H9 (cell line): Measurements from ENCODE around the gene KAT8. TPM values are rescaled to one million over a fixed set of nuclear protein-coding genes. Genes with fewer than 3 reads are reported as not detected.

ENCODE experiments used
- DNase-seq: peaks from one replicate; pipeline ENCODE4 v3.0.0-alpha.2; 2017
- H2AFZ ChIP-seq: one replicate; pipeline ENCODE4 v1.6.1; 2013; ENCODE audit warnings: mild to moderate bottlenecking, low read length, control low read depth, moderate library complexity
- H2AK5ac ChIP-seq: 2 replicates; pipeline ENCODE4 v1.6.1; 2013; ENCODE audit warnings: low read length, control low read depth, mixed read lengths; ENCODE audit not compliant: insufficient read length
- H2BK120ac ChIP-seq: one replicate; pipeline ENCODE4 v1.6.1; 2013; ENCODE audit warnings: low read depth, mild to moderate bottlenecking, low read length, control low read depth, inconsistent platforms; ENCODE audit not compliant: poor library complexity, severe bottlenecking
- H2BK12ac ChIP-seq: 2 replicates; pipeline ENCODE4 v1.6.1; 2013; ENCODE audit warnings: low read length, control low read depth, mixed read lengths, low read depth; ENCODE audit not compliant: insufficient read length
- H2BK15ac ChIP-seq: 2 replicates; pipeline ENCODE4 v1.6.1; 2013; ENCODE audit warnings: low read depth, low read length, control low read depth
- H2BK20ac ChIP-seq: one replicate; pipeline ENCODE4 v1.6.1; 2013; ENCODE audit warnings: low read depth, mild to moderate bottlenecking, low read length, control low read depth, inconsistent platforms; ENCODE audit not compliant: poor library complexity, severe bottlenecking
- H2BK5ac ChIP-seq: 2 replicates; pipeline ENCODE4 v1.6.1; 2013; ENCODE audit warnings: low read length, control low read depth, mixed read lengths; ENCODE audit not compliant: insufficient read length
- H3K14ac ChIP-seq: 2 replicates; pipeline ENCODE4 v1.6.1; 2013; ENCODE audit warnings: low read length, control low read depth; ENCODE audit not compliant: insufficient read depth
- H3K18ac ChIP-seq: 2 replicates; pipeline ENCODE4 v1.6.1; 2013; ENCODE audit warnings: low read depth, mild to moderate bottlenecking, mixed read lengths, low read length, control low read depth; ENCODE audit not compliant: insufficient read length
- H3K23ac ChIP-seq: 2 replicates; pipeline ENCODE4 v1.6.1; 2013; ENCODE audit warnings: low read length, control low read depth, mixed read lengths, low read depth; ENCODE audit not compliant: insufficient read length
- H3K23me2 ChIP-seq: 2 replicates; pipeline ENCODE4 v1.6.1; 2013; ENCODE audit warnings: low read depth, mild to moderate bottlenecking, mixed read lengths, low read length, control low read depth; ENCODE audit not compliant: insufficient read length, poor library complexity, severe bottlenecking
- H3K27ac ChIP-seq: 2 replicates; pipeline ENCODE4 v1.5.1; 2013; ENCODE audit warnings: low read length, control low read depth, mixed read lengths, low read depth; ENCODE audit not compliant: insufficient read length
- H3K27me3 ChIP-seq: 2 replicates; pipeline ENCODE4 v1.6.1; 2013; ENCODE audit warnings: low read length, control low read depth, inconsistent platforms; ENCODE audit not compliant: insufficient read depth
- H3K4ac ChIP-seq: 2 replicates; pipeline ENCODE4 v1.6.1; 2013; ENCODE audit warnings: low read depth, mild to moderate bottlenecking, control low read depth, inconsistent platforms, low read length, moderate library complexity
- H3K4me1 ChIP-seq: 2 replicates; pipeline ENCODE4 v1.6.1; 2013; ENCODE audit warnings: low read length, control low read depth, inconsistent platforms; ENCODE audit not compliant: insufficient read depth
- H3K4me2 ChIP-seq: 2 replicates; pipeline ENCODE4 v1.6.1; 2013; ENCODE audit warnings: low read length, control low read depth, mixed read lengths; ENCODE audit not compliant: insufficient read length, insufficient read depth
- H3K56ac ChIP-seq: 2 replicates; pipeline ENCODE4 v1.6.1; 2013; ENCODE audit warnings: low read depth, mild to moderate bottlenecking, mixed read lengths, low read length, control low read depth; ENCODE audit not compliant: insufficient read length
- H3K79me1 ChIP-seq: 2 replicates; pipeline ENCODE4 v1.6.1; 2013; ENCODE audit warnings: low read depth, mild to moderate bottlenecking, moderate library complexity, low read length, control low read depth, inconsistent platforms; ENCODE audit not compliant: insufficient read depth, poor library complexity, severe bottlenecking
- H3K79me2 ChIP-seq: 2 replicates; pipeline ENCODE4 v1.6.1; 2013; ENCODE audit warnings: low read length, control low read depth, inconsistent platforms; ENCODE audit not compliant: insufficient read depth
- H3K9ac ChIP-seq: 2 replicates; pipeline ENCODE4 v1.6.1; 2013; ENCODE audit warnings: low read length, control low read depth, mixed read lengths; ENCODE audit not compliant: insufficient read length; ENCODE audit errors: extremely low read depth
- H3K9me3 ChIP-seq: one replicate; pipeline ENCODE4 v1.6.1; 2013; ENCODE audit warnings: low read depth, low read length, inconsistent platforms; ENCODE audit not compliant: control insufficient read depth
- H3T11ph ChIP-seq: one replicate; pipeline ENCODE4 v1.6.1; 2013; ENCODE audit warnings: mild to moderate bottlenecking, low read length, control low read depth, inconsistent platforms
- H4K20me1 ChIP-seq: one replicate; pipeline ENCODE4 v1.6.1; 2013; ENCODE audit not compliant: control insufficient read depth, insufficient read length, insufficient read depth
- H4K5ac ChIP-seq: 2 replicates; pipeline ENCODE4 v1.6.1; 2013; ENCODE audit warnings: low read depth, mild to moderate bottlenecking, mixed read lengths, low read length, control low read depth; ENCODE audit not compliant: insufficient read length
- H4K8ac ChIP-seq: replicated peaks from 2 replicates; pipeline ENCODE4 v1.6.1; 2013; ENCODE audit warnings: low read length, control low read depth, mixed read lengths, low read depth; ENCODE audit not compliant: insufficient read length
- H4K91ac ChIP-seq: 2 replicates; pipeline ENCODE4 v1.6.1; 2013; ENCODE audit warnings: low read depth, mild to moderate bottlenecking, moderate library complexity, mixed read lengths, low read length, control low read depth; ENCODE audit not compliant: insufficient read length
- H3K27ac Mint-ChIP-seq, 3 experiments: 2 replicates in 2 of 3; 3 replicates in 1 of 3; pipeline ENCODE4 v1.8.0; 2020 to 2021; ENCODE audit warnings: mixed read lengths in 3 of 3, mild to moderate bottlenecking in 1 of 3, moderate library complexity in 1 of 3
- H3K27me3 Mint-ChIP-seq: 2 replicates; pipeline ENCODE4 v1.8.0; 2021; ENCODE audit warnings: low read depth, mild to moderate bottlenecking, moderate library complexity, mixed read lengths
- H3K36me3 Mint-ChIP-seq, 3 experiments: 2 replicates in 2 of 3; 3 replicates in 1 of 3; pipeline ENCODE4 v1.8.0; 2020 to 2021; ENCODE audit warnings: low read depth in 3 of 3, mixed read lengths in 3 of 3; ENCODE audit not compliant: insufficient read depth in 1 of 3
- H3K4me1 Mint-ChIP-seq, 2 experiments: 2 replicates each; pipeline ENCODE4 v1.8.0; 2020; ENCODE audit warnings: mixed read lengths in 2 of 2
- H3K4me3 Mint-ChIP-seq, 2 experiments: 2 replicates in 1 of 2; 3 replicates in 1 of 2; pipeline ENCODE4 v1.8.0; 2020 to 2021; ENCODE audit warnings: mild to moderate bottlenecking in 2 of 2, mixed read lengths in 2 of 2, moderate library complexity in 1 of 2
- H3K9me3 Mint-ChIP-seq, 2 experiments: 2 replicates in 1 of 2; 3 replicates in 1 of 2; pipeline ENCODE4 v1.8.0; 2020; ENCODE audit warnings: mild to moderate bottlenecking in 2 of 2, mixed read lengths in 2 of 2, moderate library complexity in 1 of 2
- WGBS: extraction: QIAGEN DNeasy Blood & Tissue Kit; methylation state at CpG from one replicate; pipeline ENCODE4 v1.1.7; 2013; ENCODE audit warnings: missing lambda C conversion rate, low lambda C conversion rate, mixed read lengths; ENCODE audit not compliant: insufficient read length; ENCODE audit errors: extremely low coverage; 5-methylcytosine and 5-hydroxymethylcytosine counted together
- total RNA-seq: library from RNA; stranded (reverse); gene quantifications from 2 replicates; pipeline ENCODE4 v1.2.1, GENCODE V29; 2021
- TF ChIP-seq, protein P1 (sequence below): fragments of 200-600 bp; sonication (generic); conservative IDR thresholded peaks from 3 replicates; pipeline ENCODE4 v1.8.0; 2021; ENCODE audit warnings: antibody characterized with exemption, mild to moderate bottlenecking

The KAT8 gene
- total RNA-seq, 1 experiment from 2014 or later, result 52.1 TPM

DNA sequence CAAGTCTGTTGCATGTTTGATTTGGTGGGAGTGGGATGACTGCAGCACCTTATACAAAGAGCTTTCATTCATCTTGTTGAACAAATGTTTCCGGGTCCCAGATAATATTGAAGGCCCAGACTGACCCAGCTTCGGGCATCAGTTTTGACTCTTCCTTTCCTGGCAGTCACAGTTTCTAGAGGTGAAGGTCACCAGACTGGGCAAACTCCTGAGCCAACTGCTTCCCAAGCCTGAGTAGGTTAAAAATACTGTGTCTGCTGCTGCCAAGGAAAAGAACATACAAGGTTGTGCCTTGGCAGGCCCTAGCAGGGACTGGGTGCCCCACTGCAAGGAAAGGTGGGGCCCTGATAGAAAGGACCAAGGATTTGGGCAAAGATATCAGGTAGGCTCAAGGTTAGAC, 4.8 kb upstream of the KAT8 start:
- H4K5ac ChIP-seq, result no peak overlapping the region
- no peaks in the 10 kb centered on the region for H3K9me3 ChIP-seq
- Mint-ChIP-seq H3K4me1 (peaks cover 4 to 7% of the 10 kb centered on the region in 2 experiments), H3K27me3 (no peaks in the 10 kb centered on the region; the same call in 1 of the 2 replicates), H3K36me3 (peaks cover 19 to 41% (median 33%) of the 10 kb centered on the region in 3 experiments), H3K4me3 (no peak overlapping the region), H3K27ac (no peak overlapping the region; a peak in 1 of 7 replicates), H3K9me3 (no peaks in the 10 kb centered on the region)
- H2BK120ac ChIP-seq, result no peak overlapping the region
- no peak overlapping the region for H2BK5ac ChIP-seq
- no peak overlapping the region for H3K56ac ChIP-seq
- H3K23me2 ChIP-seq, result peaks cover 8% of the 10 kb centered on the region
- H4K91ac ChIP-seq, result no peak overlapping the region
- peaks cover 1% of the 10 kb centered on the region; the same call in 1 of the 2 replicates for H3K79me2 ChIP-seq
- no peaks in the 10 kb centered on the region for H3K4me1 ChIP-seq
- WGBS, result no CpG with 5 or more reads among the region's 2 CpGs
- no peaks in the 10 kb centered on the region for H3K79me1 ChIP-seq
- no peak overlapping the region for H2BK20ac ChIP-seq
- no peak overlapping the region for H3K23ac ChIP-seq
- H3T11ph ChIP-seq, result no peak overlapping the region
- H3K9ac ChIP-seq, result no peak overlapping the region
- TF ChIP-seq, protein P1, sequence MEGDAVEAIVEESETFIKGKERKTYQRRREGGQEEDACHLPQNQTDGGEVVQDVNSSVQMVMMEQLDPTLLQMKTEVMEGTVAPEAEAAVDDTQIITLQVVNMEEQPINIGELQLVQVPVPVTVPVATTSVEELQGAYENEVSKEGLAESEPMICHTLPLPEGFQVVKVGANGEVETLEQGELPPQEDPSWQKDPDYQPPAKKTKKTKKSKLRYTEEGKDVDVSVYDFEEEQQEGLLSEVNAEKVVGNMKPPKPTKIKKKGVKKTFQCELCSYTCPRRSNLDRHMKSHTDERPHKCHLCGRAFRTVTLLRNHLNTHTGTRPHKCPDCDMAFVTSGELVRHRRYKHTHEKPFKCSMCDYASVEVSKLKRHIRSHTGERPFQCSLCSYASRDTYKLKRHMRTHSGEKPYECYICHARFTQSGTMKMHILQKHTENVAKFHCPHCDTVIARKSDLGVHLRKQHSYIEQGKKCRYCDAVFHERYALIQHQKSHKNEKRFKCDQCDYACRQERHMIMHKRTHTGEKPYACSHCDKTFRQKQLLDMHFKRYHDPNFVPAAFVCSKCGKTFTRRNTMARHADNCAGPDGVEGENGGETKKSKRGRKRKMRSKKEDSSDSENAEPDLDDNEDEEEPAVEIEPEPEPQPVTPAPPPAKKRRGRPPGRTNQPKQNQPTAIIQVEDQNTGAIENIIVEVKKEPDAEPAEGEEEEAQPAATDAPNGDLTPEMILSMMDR, result no peak
- no peak overlapping the region for H2BK12ac ChIP-seq
- no peak overlapping the region for H3K4me2 ChIP-seq
- no peak overlapping the region for H2AK5ac ChIP-seq
- no peak overlapping the region for H3K27ac ChIP-seq
- no peak overlapping the region for H3K18ac ChIP-seq
- H2BK15ac ChIP-seq, result no peak overlapping the region
- no peak overlapping the region for H3K14ac ChIP-seq
- DNase-seq, result no peak
- H4K8ac ChIP-seq, result no peak overlapping the region
- H3K27me3 ChIP-seq, result no peaks in the 10 kb centered on the region; the same call in 1 of the 2 replicates
- no peak overlapping the region for H2AFZ ChIP-seq
- no peak overlapping the region for H3K4ac ChIP-seq
- no peaks in the 10 kb centered on the region for H4K20me1 ChIP-seq
